Endothelial cell of umbilical vein (primary cell): Measurements from ENCODE around the gene GJB4. TPM values are rescaled to one million over a fixed set of nuclear protein-coding genes. Genes with fewer than 3 reads are reported as not detected.
"Not testable (repeated sequence)": the region's sequence is repeated elsewhere in the genome, so short reads cannot be mapped to it uniquely, and the experiment has no call there.

Source experiments
- BruUV-seq: library from RNA; stranded (reverse); fragments of 400-500 nt; replicated peaks from 2 replicates; lab custom pipeline; 2021; lab: Mats Ljungman, UMichigan
- CTCF ChIA-PET: fragments of 300-600, 350-600 bp; sonication (Branson Sonifier 250); formaldehyde crosslinking; loops from one replicate; lab custom pipeline; 2021; ENCODE audit warnings: antibody characterized with exemption, inconsistent platforms; lab: Charles Lee
- POLR2A ChIA-PET: fragments of 300-600, 350-600 bp; sonication (Branson Sonifier 250); formaldehyde crosslinking; loops from one replicate; lab custom pipeline; 2021; ENCODE audit warnings: antibody characterized with exemption, inconsistent platforms; lab: Charles Lee
- DNase-seq: peaks from one replicate; pipeline ENCODE4 v3.0.0-alpha.2; 2011; ENCODE audit warnings: low read depth, low spot score
- FAIRE-seq: peaks from 2 replicates; lab custom pipeline; 2011; peaks lifted over from hg19 to GRCh38; lab: Jason Lieb, UNC
- H2AFZ ChIP-seq: 2 replicates; pipeline ENCODE4 v1.6.0; 2012; ENCODE audit warnings: low read depth, low read length, control low read depth, inconsistent platforms
- H3K27ac ChIP-seq: 2 replicates; pipeline ENCODE4 v1.5.1; 2011; ENCODE audit warnings: low read depth, mild to moderate bottlenecking, control low read depth, low read length, moderate library complexity; ENCODE audit not compliant: insufficient read depth
- H3K27me3 ChIP-seq, 2 experiments: 2 replicates each; pipeline versions ENCODE4 v1.6.0 to v1.6.1; 2011; ENCODE audit warnings: low read length in 2 of 2, mixed read lengths in 1 of 2; ENCODE audit not compliant: control insufficient read depth in 2 of 2, insufficient read depth in 2 of 2
- H3K36me3 ChIP-seq, 2 experiments: 2 replicates in 1 of 2; 3 replicates in 1 of 2; pipeline ENCODE4 v1.5.1; 2011; ENCODE audit warnings: low read length in 2 of 2, mild to moderate bottlenecking in 1 of 2, moderate library complexity in 1 of 2; ENCODE audit not compliant: control insufficient read depth in 2 of 2, insufficient read depth in 2 of 2; ENCODE audit errors: extremely low read depth in 1 of 2
- H3K4me1 ChIP-seq: 3 replicates; pipeline ENCODE4 v1.5.1; 2011; ENCODE audit warnings: mild to moderate bottlenecking, low read length; ENCODE audit not compliant: control insufficient read depth, insufficient read depth; ENCODE audit errors: extremely low read depth
- H3K4me2 ChIP-seq: 2 replicates; pipeline ENCODE4 v1.6.1; 2011; ENCODE audit warnings: low read length, control low read depth, mixed read lengths; ENCODE audit not compliant: insufficient read depth
- H3K4me3 ChIP-seq, 3 experiments: fragments of 200-600 bp in 1 of 3; sonication (generic), shearing (Covaris generic) in 1 of 3; replicated peaks in 1 of 3; 2 replicates each; pipeline ENCODE4 v1.5.1; 2011 to 2016; ENCODE audit warnings: control low read depth in 3 of 3, low read length in 3 of 3, mild to moderate bottlenecking in 2 of 3, inconsistent platforms in 1 of 3, low read depth in 1 of 3, moderate library complexity in 1 of 3; ENCODE audit not compliant: insufficient read depth in 1 of 3
- H3K79me2 ChIP-seq: 2 replicates; pipeline ENCODE4 v1.6.0; 2012; ENCODE audit warnings: low read length, inconsistent platforms; ENCODE audit not compliant: control insufficient read depth, insufficient read depth
- H3K9ac ChIP-seq: replicated peaks from 2 replicates; pipeline ENCODE3; 2011; ENCODE audit warnings: low read length, control low read depth; ENCODE audit not compliant: insufficient read depth; ENCODE audit errors: extremely low read depth
- H3K9me1 ChIP-seq: replicated peaks from 3 replicates; pipeline ENCODE4 v1.6.0; 2011; ENCODE audit warnings: mild to moderate bottlenecking, low read length; ENCODE audit not compliant: control insufficient read depth, insufficient read depth; ENCODE audit errors: extremely low read depth
- H3K9me3 ChIP-seq: replicated peaks from 2 replicates; pipeline ENCODE4 v1.5.1; 2012; ENCODE audit warnings: low read length, inconsistent platforms; ENCODE audit not compliant: control insufficient read depth, insufficient read depth
- H4K20me1 ChIP-seq: replicated peaks from 2 replicates; pipeline ENCODE3; 2011; ENCODE audit warnings: mild to moderate bottlenecking, low read length; ENCODE audit not compliant: control insufficient read depth, insufficient read depth; ENCODE audit errors: extremely low read depth
- CTCF ChIP-seq, 2 donors: IDR thresholded peaks; 1 replicate in 1 of 2; 2 replicates in 1 of 2; pipeline ENCODE4 v1.5.1; 2011; ENCODE audit warnings: low read length in 2 of 2, mild to moderate bottlenecking in 2 of 2, moderate library complexity in 2 of 2, control low read depth in 1 of 2, inconsistent platforms in 1 of 2, low read depth in 1 of 2; ENCODE audit not compliant: insufficient read depth in 1 of 2; ENCODE audit errors: extremely low read depth in 1 of 2
- EZH2 ChIP-seq: IDR thresholded peaks from 2 replicates; pipeline ENCODE4 v1.6.1; 2012; ENCODE audit warnings: borderline replicate concordance, low read depth, mild to moderate bottlenecking, moderate library complexity, low read length, inconsistent platforms; ENCODE audit not compliant: severe bottlenecking
- GATA2 ChIP-seq: IDR thresholded peaks from 2 replicates; pipeline ENCODE4 v1.7.0; 2011; ENCODE audit warnings: low read depth, mild to moderate bottlenecking, moderate library complexity, mixed read lengths, low read length; ENCODE audit not compliant: insufficient read length, insufficient read depth
- MYC ChIP-seq: IDR thresholded peaks from one replicate; pipeline ENCODE4 v1.6.1; 2011; ENCODE audit warnings: mild to moderate bottlenecking, low read depth, low read length
- dilution Hi-C: fragments of 300-500 bp; cut with MboI; formaldehyde crosslinking; loops from one replicate; pipeline ENCODE4 v1.15.0; 2019; ENCODE audit warnings: low sequenced_read_pairs; ENCODE audit not compliant: extremely low pct_ligation_motif_present
- intact Hi-C: fragments of 100-400 bp; cut with micrococcal nuclease; formaldehyde crosslinking; loops from one replicate; pipeline ENCODE4 v1.10.0; 2022
- polyA plus RNA-seq, 4 experiments: library from polyadenylated mRNA; depleted of rRNA in 3 of 4; stranded (reverse) in 3 of 4; unstranded in 1 of 4; fragments of >200 nt; gene quantifications; 2 replicates each; pipeline versions ENCODE4 v1.2.1 to v1.2.3, GENCODE V29; 2011 to 2012; ENCODE audit warnings: missing spikeins in 1 of 4
- total RNA-seq: library from RNA; stranded (reverse); gene quantifications from 2 replicates; pipeline ENCODE4 v1.2.3, GENCODE V29; 2021
- TF ChIP-seq, protein P1 (sequence below): IDR thresholded peaks from 2 replicates; pipeline ENCODE4 v1.6.1; 2011; ENCODE audit not compliant: insufficient read depth, insufficient read length

Gene GJB4
- total and polyA plus RNA-seq, 2 donors (not counting 3 experiments of a cell fraction or from before 2014, with no cell fraction given) = not detected

- no peaks in the 10 kb centered on the region for H3K36me3 ChIP-seq
- dilution Hi-C loops (no loop called here), intact Hi-C loops (no loop called here)
- H2AFZ ChIP-seq = no peak overlapping the region
- H3K27me3 ChIP-seq = peaks cover 0 to 3% of the 10 kb centered on the region in 2 experiments
- POLR2A ChIA-PET = no interaction called here
- no peaks in the 10 kb centered on the region for H3K79me2 ChIP-seq
- CTCF ChIA-PET = interaction anchor here (1.2 kb wide), 1 partner anchor 1103 kb away, joined by 4 read pairs; no protein-coding TSS in a partner anchor
- TF ChIP-seq GATA2 = no peak
- TF ChIP-seq CTCF (IDR thresholded peaks at IDR 0.05; ENCODE audit: extremely low read depth in 1 of 2, insufficient read depth in 1 of 2, low read depth in 1 of 2, low read length in 2 of 2) = no peak
- no peak for TF ChIP-seq EZH2
- TF ChIP-seq MYC = no peak
- TF ChIP-seq, protein P1, sequence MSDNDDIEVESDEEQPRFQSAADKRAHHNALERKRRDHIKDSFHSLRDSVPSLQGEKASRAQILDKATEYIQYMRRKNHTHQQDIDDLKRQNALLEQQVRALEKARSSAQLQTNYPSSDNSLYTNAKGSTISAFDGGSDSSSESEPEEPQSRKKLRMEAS = no peak
- no peaks in the 10 kb centered on the region for H3K9me3 ChIP-seq
- no peak overlapping the region for H3K4me2 ChIP-seq
- no peak overlapping the region for H3K27ac ChIP-seq
- H3K4me3 ChIP-seq = no peak overlapping the region
- FAIRE-seq (no peak), DNase-seq (no peak)
- H3K9ac ChIP-seq = no peak overlapping the region
- no peaks in the 10 kb centered on the region for H4K20me1 ChIP-seq
- H3K4me1 ChIP-seq = no peaks in the 10 kb centered on the region
- no peaks in the 10 kb centered on the region for H3K9me1 ChIP-seq
- no TSS peak for BruUV-seq
These were observed 22.8 kb upstream of the GJB4 start for GRCh38 chr1:34736692-34737091.

GRCh38 chr1:34737236-34737635 lies 22.3 kb upstream of the GJB4 start:
- H3K9ac ChIP-seq, BruUV-seq, H2AFZ ChIP-seq, H3K79me2 ChIP-seq, H3K9me3 ChIP-seq, H3K27me3 ChIP-seq, H3K36me3 ChIP-seq, H3K9me1 ChIP-seq, POLR2A ChIA-PET, H3K4me1 ChIP-seq, H3K27ac ChIP-seq, dilution Hi-C loops, DNase-seq, H3K4me2 ChIP-seq, intact Hi-C loops, H3K4me3 ChIP-seq, FAIRE-seq, H4K20me1 ChIP-seq: not testable (repeated sequence)
- CTCF ChIA-PET = interaction anchor here (1.2 kb wide), 1 partner anchor 1104 kb away, joined by 4 read pairs; no protein-coding TSS in a partner anchor
